ENCODE data around the gene MCM3AP. TPM values are rescaled to one million over a fixed set of nuclear protein-coding genes. Genes with fewer than 3 reads are reported as not detected.

Gene MCM3AP
- total and polyA plus RNA-seq, 7 donors, result 44.0 to 104 (median 79.9) TPM

- H3K4me1 ChIP-seq, result no peaks in the 10 kb centered on the region
- H3K9me3 ChIP-seq, result no peaks in the 10 kb centered on the region
- DNase-seq, result no peak
- no peak for ATAC-seq
- intact Hi-C loops (cut with DNase I), result no loop called here
- no peak overlapping the region for H3K4me3 ChIP-seq
- TF ChIP-seq, protein P1, sequence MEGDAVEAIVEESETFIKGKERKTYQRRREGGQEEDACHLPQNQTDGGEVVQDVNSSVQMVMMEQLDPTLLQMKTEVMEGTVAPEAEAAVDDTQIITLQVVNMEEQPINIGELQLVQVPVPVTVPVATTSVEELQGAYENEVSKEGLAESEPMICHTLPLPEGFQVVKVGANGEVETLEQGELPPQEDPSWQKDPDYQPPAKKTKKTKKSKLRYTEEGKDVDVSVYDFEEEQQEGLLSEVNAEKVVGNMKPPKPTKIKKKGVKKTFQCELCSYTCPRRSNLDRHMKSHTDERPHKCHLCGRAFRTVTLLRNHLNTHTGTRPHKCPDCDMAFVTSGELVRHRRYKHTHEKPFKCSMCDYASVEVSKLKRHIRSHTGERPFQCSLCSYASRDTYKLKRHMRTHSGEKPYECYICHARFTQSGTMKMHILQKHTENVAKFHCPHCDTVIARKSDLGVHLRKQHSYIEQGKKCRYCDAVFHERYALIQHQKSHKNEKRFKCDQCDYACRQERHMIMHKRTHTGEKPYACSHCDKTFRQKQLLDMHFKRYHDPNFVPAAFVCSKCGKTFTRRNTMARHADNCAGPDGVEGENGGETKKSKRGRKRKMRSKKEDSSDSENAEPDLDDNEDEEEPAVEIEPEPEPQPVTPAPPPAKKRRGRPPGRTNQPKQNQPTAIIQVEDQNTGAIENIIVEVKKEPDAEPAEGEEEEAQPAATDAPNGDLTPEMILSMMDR (IDR thresholded peaks at IDR 0.05), result no peak
- H3K36me3 ChIP-seq (ENCODE audit: insufficient read depth in 1 of 2, low read depth in 1 of 2), result peaks cover 20 to 84% of the 10 kb centered on the region in 2 donors
- H3K27ac ChIP-seq, result no peak overlapping the region
- 58 to 72% (median 58%) methylated on average over 5 of the region's 5 CpGs for WGBS, 3 donors
- no peaks in the 10 kb centered on the region for H3K27me3 ChIP-seq (ENCODE audit: insufficient read depth in 3 of 3, low read length in 2 of 3)
These were observed 50.9 kb downstream of the MCM3AP start for GRCh38 chr21:46234436-46234950.

DNA sequence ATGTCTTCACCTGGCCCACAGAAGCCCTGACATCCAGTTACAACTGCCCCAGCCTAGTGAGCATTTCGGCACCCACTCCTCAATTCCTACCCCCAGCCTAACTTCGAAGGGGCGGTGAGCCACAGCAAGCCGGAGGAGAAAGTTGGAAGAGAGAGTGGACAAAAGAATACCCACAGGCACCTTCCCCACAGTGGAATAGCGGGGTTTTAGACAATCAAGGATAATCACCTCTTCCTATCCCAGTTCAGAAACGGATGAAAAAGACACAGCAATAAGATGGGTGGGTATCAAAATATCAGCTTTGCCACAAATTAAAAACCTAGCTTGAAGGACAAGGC lies 55.5 kb downstream of the MCM3AP start:
- Histone ChIP-seq H3K9me3 (no peaks in the 10 kb centered on the region), H3K27me3 (ENCODE audit: insufficient read depth in 3 of 3, low read length in 2 of 3) (no peaks in the 10 kb centered on the region), H3K4me1 (peaks cover 25% of the 10 kb centered on the region), H3K27ac (peak overlapping the region; percentile 76), H3K4me3 (peak overlapping the region; percentile 99), H3K36me3 (ENCODE audit: insufficient read depth in 1 of 2, low read depth in 1 of 2) (peaks cover 6 to 40% of the 10 kb centered on the region in 2 donors)
- WGBS, 3 donors, result 76 to 84% (median 82%) methylated on average over 6 of the region's 6 CpGs
- TF ChIP-seq, protein P1 (IDR thresholded peaks at IDR 0.05), result no peak
- no peak for DNase-seq
- ATAC-seq, result no peak
- intact Hi-C loops (cut with DNase I), result loop anchor here in 1 of 2 donors (5.0 to 10.0 kb wide), 4 partner anchors 43 to 258 kb away; no protein-coding TSS in a partner anchor

DNA sequence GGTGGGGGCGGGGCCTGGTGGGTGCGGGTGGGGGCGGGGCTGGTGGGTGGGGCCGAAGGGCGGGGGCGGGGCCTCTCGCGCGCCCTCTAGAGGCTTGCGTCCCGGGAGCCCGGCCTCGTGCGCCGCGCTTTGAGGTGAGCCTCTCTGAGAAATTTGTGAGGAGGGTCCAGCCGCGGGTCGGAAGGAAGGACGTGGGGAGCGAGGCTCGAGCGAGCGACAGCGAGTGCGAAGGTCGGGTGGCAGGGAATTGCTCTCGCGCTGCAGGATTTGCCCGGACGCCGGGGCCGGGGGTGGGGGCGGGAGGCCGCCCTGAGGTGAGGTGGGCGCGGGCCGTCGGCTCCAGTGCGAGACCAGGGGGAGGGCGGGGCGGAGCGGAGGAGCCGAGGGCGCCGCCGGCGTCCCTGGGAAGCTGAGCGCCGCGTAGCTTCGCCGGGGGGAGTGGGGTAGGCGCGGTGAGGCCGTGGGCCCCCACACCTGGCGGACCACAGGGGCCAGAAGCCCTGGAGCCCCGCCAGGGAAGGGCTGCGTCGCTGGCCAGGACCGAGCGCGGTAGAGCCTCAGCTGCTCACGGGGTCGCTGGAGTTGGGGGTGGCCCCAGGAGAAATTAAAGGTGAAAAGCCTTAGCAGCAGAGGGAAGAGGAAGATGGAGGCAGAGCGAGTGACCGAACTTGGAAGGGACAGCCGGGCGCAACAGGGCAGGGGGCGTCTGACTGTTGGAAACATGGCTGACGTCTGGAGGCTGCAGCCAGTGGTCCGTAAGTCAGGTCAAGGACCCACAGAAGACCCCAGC lies 56.1 kb downstream of the MCM3AP start:
- H3K27me3 ChIP-seq (ENCODE audit: insufficient read depth in 3 of 3, low read length in 2 of 3), result no peaks in the 10 kb centered on the region
- DNase-seq (peak in 1 of 2 donors; percentile 67), ATAC-seq (peak; percentile 40 to 64 (median 61))
- TF ChIP-seq, protein P1 (IDR thresholded peaks at IDR 0.05), result peak; percentile 52
- H3K4me1 ChIP-seq, result peaks cover 26% of the 10 kb centered on the region
- intact Hi-C loops (cut with DNase I), result loop anchor here in 1 of 2 donors (5.0 to 10.0 kb wide), 4 partner anchors 42 to 257 kb away; no protein-coding TSS in a partner anchor
- H3K9me3 ChIP-seq, result no peaks in the 10 kb centered on the region
- H3K27ac ChIP-seq, result peak overlapping the region; percentile 76
- peak overlapping the region; percentile 99 for H3K4me3 ChIP-seq
- WGBS, 3 donors, result 3 to 5% (median 3%) methylated on average over 51 to 72 of the region's 72 CpGs
- peaks cover 2 to 34% of the 10 kb centered on the region in 2 donors for H3K36me3 ChIP-seq (ENCODE audit: insufficient read depth in 1 of 2, low read depth in 1 of 2)

- DNase-seq (peak; percentile 99 to 100), ATAC-seq (peak; percentile 92 to 95 (median 94))
- 0 to 1% (median 0%) methylated on average over 54 to 77 of the region's 77 CpGs for WGBS, 3 donors
- Histone ChIP-seq H3K27ac (peak within 1 kb of the TSS; percentile 89), H3K4me1 (peaks cover 26% of the 10 kb centered on the region), H3K36me3 (ENCODE audit: insufficient read depth in 1 of 2, low read depth in 1 of 2) (peaks cover 0 to 29% of the 10 kb centered on the region in 2 donors), H3K27me3 (ENCODE audit: insufficient read depth in 3 of 3, low read length in 2 of 3) (no peaks in the 10 kb centered on the region), H3K4me3 (peak within 1 kb of the TSS; percentile 99), H3K9me3 (no peaks in the 10 kb centered on the region)
- intact Hi-C loops (cut with DNase I), result loop anchor here in 1 of 2 donors (5.0 to 10.0 kb wide), 4 partner anchors 41 to 256 kb away; no protein-coding TSS in a partner anchor
- TF ChIP-seq, protein P1 (IDR thresholded peaks at IDR 0.05), result no peak
These were observed 56.9 kb downstream of the MCM3AP start, which contains the start of gene LSS for GRCh38 chr21:46228345-46229051. Gene LSS, minus strand, starts transcription at chr21:46228774. Its CDS starts 29 bp downstream, at chr21:46228745.

All from psoas muscle (tissue), 8 donors.